HepG2 (cell line): ENCODE results near the gene BST1. TPM values are rescaled to one million over a fixed set of nuclear protein-coding genes. Genes with fewer than 3 reads are reported as not detected.
A peak's percentile ranks its signal among the peaks of the same experiment; 100 is the strongest.

ENCODE experiments used
- BRF2 ChIP-seq: sonication (generic); formaldehyde crosslinking; IDR thresholded peaks from 2 replicates; pipeline ENCODE4 v1.8.1; 2022; ENCODE audit warnings: mild to moderate bottlenecking, missing genetic modification reagents
- CAMTA2 ChIP-seq: sonication (generic); formaldehyde crosslinking; IDR thresholded peaks from 2 replicates; pipeline ENCODE4 v1.4.0; 2020; ENCODE audit warnings: mild to moderate bottlenecking, missing genetic modification reagents, borderline replicate concordance
- CERS6 ChIP-seq: sonication (generic); formaldehyde crosslinking; IDR thresholded peaks from 2 replicates; pipeline ENCODE4 v1.5.0; 2020; ENCODE audit warnings: missing genetic modification reagents
- GABPB1 ChIP-seq: IDR thresholded peaks from 2 replicates; pipeline ENCODE4 v1.6.1; 2016; ENCODE audit warnings: mild to moderate bottlenecking, missing genetic modification reagents, moderate library complexity, missing compliant biosample characterization
- GRHL1 ChIP-seq: sonication (generic); formaldehyde crosslinking; conservative IDR thresholded peaks from 2 replicates; pipeline ENCODE4 v1.8.0; 2022; ENCODE audit warnings: missing genetic modification reagents
- HOXD1 ChIP-seq: sonication (generic); formaldehyde crosslinking; IDR thresholded peaks from 2 replicates; pipeline ENCODE4 v1.5.0; 2020; ENCODE audit warnings: missing genetic modification reagents
- KAT8 ChIP-seq: IDR thresholded peaks from 2 replicates; pipeline ENCODE4 v1.6.1; 2016; ENCODE audit warnings: missing genetic modification reagents, missing compliant biosample characterization
- PHF8 ChIP-seq: sonication (generic); formaldehyde crosslinking; IDR thresholded peaks from 2 replicates; pipeline ENCODE4 v1.5.0; 2020; ENCODE audit warnings: missing genetic modification reagents
- SCMH1 ChIP-seq: sonication (generic); formaldehyde crosslinking; IDR thresholded peaks from 2 replicates; pipeline ENCODE4 v1.9.0; 2021; ENCODE audit warnings: missing genetic modification reagents, mild to moderate bottlenecking, borderline replicate concordance
- SMAD3 ChIP-seq: sonication (generic); formaldehyde crosslinking; IDR thresholded peaks from 2 replicates; pipeline ENCODE4 v1.4.0; 2020; ENCODE audit warnings: missing genetic modification reagents
- SMARCC2 ChIP-seq: fragments of 450-650 bp; IDR thresholded peaks from 2 replicates; pipeline ENCODE4 v1.6.1; 2017; ENCODE audit warnings: antibody characterized with exemption, mild to moderate bottlenecking
- SNAPC4 ChIP-seq: sonication (generic); formaldehyde crosslinking; IDR thresholded peaks from 2 replicates; pipeline ENCODE4 v1.4.0; 2020; ENCODE audit warnings: mild to moderate bottlenecking, missing genetic modification reagents
- SPEN ChIP-seq: sonication (generic); formaldehyde crosslinking; IDR thresholded peaks from 2 replicates; pipeline ENCODE4 v1.5.1; 2020; ENCODE audit warnings: low read depth, mild to moderate bottlenecking, missing genetic modification reagents
- SUZ12 ChIP-seq: fragments of 150-350 bp; IDR thresholded peaks from 2 replicates; pipeline ENCODE4 v1.6.1; 2014; ENCODE audit warnings: low read depth, low read length
- ZFP36L2 ChIP-seq: sonication (generic); formaldehyde crosslinking; IDR thresholded peaks from 2 replicates; pipeline ENCODE4 v1.4.0; 2020; ENCODE audit warnings: missing genetic modification reagents
- ZGPAT ChIP-seq: IDR thresholded peaks from 2 replicates; pipeline ENCODE4 v1.6.1; 2016; ENCODE audit warnings: mild to moderate bottlenecking
- ZKSCAN5 ChIP-seq: sonication (generic); formaldehyde crosslinking; IDR thresholded peaks from 2 replicates; pipeline ENCODE4 v1.5.1; 2020; ENCODE audit warnings: mild to moderate bottlenecking, missing genetic modification reagents
- ZNF414 ChIP-seq: sonication (generic); formaldehyde crosslinking; IDR thresholded peaks from 2 replicates; pipeline ENCODE4 v1.5.0; 2020; ENCODE audit warnings: missing genetic modification reagents
- polyA plus RNA-seq, 8 experiments: library from polyadenylated mRNA; depleted of rRNA in 3 of 8; stranded (reverse) in 7 of 8; unstranded in 1 of 8; fragments of >200 nt; fragmentation: Illumina TruSeq in 4 of 8; extraction: Trizol in 4 of 8; gene quantifications; 2 replicates each; pipeline versions ENCODE4 v1.2.1 to v1.2.3, GENCODE V29; 2011 to 2016; ENCODE audit warnings: low read depth in 4 of 8, missing spikeins in 1 of 8, mixed read lengths in 1 of 8; ENCODE audit not compliant: insufficient read depth in 1 of 8
- total RNA-seq, 5 experiments: library from RNA; depleted of rRNA; stranded (reverse); fragments of >200 nt; fragmentation: Illumina TruSeq; extraction: Trizol; gene quantifications; 2 replicates each; pipeline ENCODE4 v1.2.3, GENCODE V29; 2016; ENCODE audit warnings: low read depth in 1 of 5

BST1 gene
- total and polyA plus RNA-seq, 2 of the 13 experiments (the other 11 are each of a cell fraction or from before 2014, with no cell fraction given) = 0.09 to 0.49 TPM

- peak; percentile 60; the same call in 1 of the 2 replicates for TF ChIP-seq SMAD3 (CRISPR knock-in tag)
- no peak for TF ChIP-seq GABPB1 (CRISPR knock-in tag)
- TF ChIP-seq GRHL1 (CRISPR knock-in tag) = no peak
- TF ChIP-seq ZNF414 (CRISPR knock-in tag) = no peak
- TF ChIP-seq SPEN (CRISPR knock-in tag) = no peak
- peak; percentile 48; the same call in 1 of the 2 replicates for TF ChIP-seq KAT8 (CRISPR knock-in tag)
- no peak for TF ChIP-seq SMARCC2
- TF ChIP-seq SNAPC4 (CRISPR knock-in tag) = no peak
- TF ChIP-seq ZGPAT (CRISPR knock-in tag) = peak; percentile 72; the same call in 1 of the 2 replicates
- TF ChIP-seq ZKSCAN5 = no peak
- TF ChIP-seq BRF2 (CRISPR knock-in tag) = no peak
- TF ChIP-seq SCMH1 (CRISPR knock-in tag) = no peak
- no peak for TF ChIP-seq PHF8 (CRISPR knock-in tag)
- no peak for TF ChIP-seq CAMTA2
- TF ChIP-seq CERS6 (CRISPR knock-in tag) = no peak
- no peak for TF ChIP-seq SUZ12
- TF ChIP-seq ZFP36L2 = no peak
- TF ChIP-seq HOXD1 = no peak
These were observed 38.0 kb downstream of the BST1 start (continued) for GRCh38 chr4:15740764-15741404.
